Measurements from ENCODE around the gene FOXA3. TPM values are rescaled to one million over a fixed set of nuclear protein-coding genes. Genes with fewer than 3 reads are reported as not detected.
A peak's percentile ranks its signal among the peaks of the same experiment; 100 is the strongest.

Gene FOXA3
- total and polyA plus RNA-seq, 2 experiments from 2014 or later, result not detected

GRCh38 chr19:45876411-45877197 is 12.5 kb downstream of the FOXA3 start:
- peak; percentile 28 for DNase-seq
- peak overlapping the region; percentile 77 for H3K9ac ChIP-seq
- H3K27ac ChIP-seq, result no peak overlapping the region
- no peaks in the 10 kb centered on the region for H3K9me3 ChIP-seq (ENCODE audit: low read depth)
- H3F3A ChIP-seq (ENCODE audit: insufficient read depth), result no peaks in the 10 kb centered on the region; the same call in 1 of the 2 replicates
- WGBS, 2 experiments (ENCODE audit: low coverage in 1 of 2, low lambda C conversion rate in 2 of 2, missing lambda C conversion rate in 2 of 2), result 10 to 15% methylated on average over 28 to 41 of the region's 41 CpGs
- H2AFZ ChIP-seq, result peak overlapping the region; percentile 85
- H3K4me2 ChIP-seq (ENCODE audit: unreplicated experiment), result peak overlapping the region; percentile 35
- in situ Hi-C loops (cut with MboI), result no loop called here
- H3K79me2 ChIP-seq (ENCODE audit: insufficient read depth), result no peaks in the 10 kb centered on the region
- TF ChIP-seq EZH2 (IDR thresholded peaks at IDR 0.05; ENCODE audit: insufficient read depth, poor library complexity, severe bottlenecking) (no peak), EZH2phosphoT487 (IDR thresholded peaks at IDR 0.05; ENCODE audit: insufficient read depth, low read depth) (no peak)
- no peaks in the 10 kb centered on the region for H3K9me2 ChIP-seq (ENCODE audit: insufficient read depth)
- no peaks in the 10 kb centered on the region for H4K20me1 ChIP-seq (ENCODE audit: insufficient read depth)
- no peaks in the 10 kb centered on the region for H3K4me1 ChIP-seq (ENCODE audit: insufficient read depth)
- no peak overlapping the region; the same call in 1 of the 2 replicates for H3K4me3 ChIP-seq
- no peaks in the 10 kb centered on the region for H3K27me3 ChIP-seq (replicated peaks; ENCODE audit: insufficient read depth)
- H3K36me3 ChIP-seq (ENCODE audit: low read depth), result no peaks in the 10 kb centered on the region

GRCh38 chr19:45878043-45878794 is 14.1 kb downstream of the FOXA3 start:
- no peaks in the 10 kb centered on the region; the same call in 1 of the 2 replicates for H3F3A ChIP-seq (ENCODE audit: insufficient read depth)
- H3K9ac ChIP-seq, result no peak overlapping the region
- no peaks in the 10 kb centered on the region for H3K9me3 ChIP-seq (ENCODE audit: low read depth)
- H3K36me3 ChIP-seq (ENCODE audit: low read depth), result no peaks in the 10 kb centered on the region
- DNase-seq, result no peak
- H3K27ac ChIP-seq, result no peak overlapping the region
- no peak overlapping the region for H3K4me2 ChIP-seq (ENCODE audit: unreplicated experiment)
- H3K4me3 ChIP-seq, result no peak overlapping the region
- no peaks in the 10 kb centered on the region for H3K9me2 ChIP-seq (ENCODE audit: insufficient read depth)
- in situ Hi-C loops (cut with MboI), result no loop called here
- H4K20me1 ChIP-seq (ENCODE audit: insufficient read depth), result no peaks in the 10 kb centered on the region
- TF ChIP-seq EZH2phosphoT487 (IDR thresholded peaks at IDR 0.05; ENCODE audit: insufficient read depth, low read depth), result no peak
- no peak for TF ChIP-seq EZH2 (IDR thresholded peaks at IDR 0.05; ENCODE audit: insufficient read depth, poor library complexity, severe bottlenecking)
- no peaks in the 10 kb centered on the region for H3K27me3 ChIP-seq (replicated peaks; ENCODE audit: insufficient read depth)
- H2AFZ ChIP-seq, result no peak overlapping the region
- no peaks in the 10 kb centered on the region for H3K79me2 ChIP-seq (ENCODE audit: insufficient read depth)
- no peaks in the 10 kb centered on the region; the same call in 1 of the 2 replicates for H3K4me1 ChIP-seq (ENCODE audit: insufficient read depth)
- 83 to 84% methylated on average over 11 of the region's 11 CpGs for WGBS, 2 experiments (ENCODE audit: low coverage in 1 of 2, low lambda C conversion rate in 2 of 2, missing lambda C conversion rate in 2 of 2)

- no peaks in the 10 kb centered on the region; the same call in 1 of the 2 replicates for H3K4me1 ChIP-seq (ENCODE audit: insufficient read depth)
- peaks cover 6% of the 10 kb centered on the region for H3K79me2 ChIP-seq (ENCODE audit: insufficient read depth)
- WGBS, 2 experiments (ENCODE audit: low coverage in 1 of 2, low lambda C conversion rate in 2 of 2, missing lambda C conversion rate in 2 of 2), result 95 to 96% methylated on average over 4 to 8 of the region's 8 CpGs
- no peak overlapping the region for H3K9ac ChIP-seq
- no peaks in the 10 kb centered on the region for H3K9me2 ChIP-seq (ENCODE audit: insufficient read depth)
- no peak overlapping the region for H2AFZ ChIP-seq
- no peak for TF ChIP-seq EZH2 (IDR thresholded peaks at IDR 0.05; ENCODE audit: insufficient read depth, poor library complexity, severe bottlenecking)
- TF ChIP-seq EZH2phosphoT487 (IDR thresholded peaks at IDR 0.05; ENCODE audit: insufficient read depth, low read depth), result no peak
- no peaks in the 10 kb centered on the region for H3K27me3 ChIP-seq (replicated peaks; ENCODE audit: insufficient read depth)
- no peak overlapping the region for H3K4me2 ChIP-seq (ENCODE audit: unreplicated experiment)
- H3F3A ChIP-seq (ENCODE audit: insufficient read depth), result no peaks in the 10 kb centered on the region; the same call in 1 of the 2 replicates
- in situ Hi-C loops (cut with MboI), result no loop called here
- no peak overlapping the region for H3K4me3 ChIP-seq
- H3K9me3 ChIP-seq (ENCODE audit: low read depth), result no peaks in the 10 kb centered on the region
- no peak overlapping the region for H3K27ac ChIP-seq
- no peaks in the 10 kb centered on the region for H4K20me1 ChIP-seq (ENCODE audit: insufficient read depth)
- no peaks in the 10 kb centered on the region for H3K36me3 ChIP-seq (ENCODE audit: low read depth)
- DNase-seq, result no peak
Measured at GRCh38 chr19:45879055-45879454, 14.9 kb downstream of the FOXA3 start.

- H2AFZ ChIP-seq, result no peak overlapping the region
- in situ Hi-C loops (cut with MboI), result no loop called here
- no peak for DNase-seq
- H3K4me3 ChIP-seq, result no peak overlapping the region
- H3K4me1 ChIP-seq (ENCODE audit: insufficient read depth), result no peaks in the 10 kb centered on the region; the same call in 1 of the 2 replicates
- H4K20me1 ChIP-seq (ENCODE audit: insufficient read depth), result no peaks in the 10 kb centered on the region
- H3F3A ChIP-seq (ENCODE audit: insufficient read depth), result no peaks in the 10 kb centered on the region; the same call in 1 of the 2 replicates
- TF ChIP-seq EZH2phosphoT487 (IDR thresholded peaks at IDR 0.05; ENCODE audit: insufficient read depth, low read depth), result no peak
- TF ChIP-seq EZH2 (IDR thresholded peaks at IDR 0.05; ENCODE audit: insufficient read depth, poor library complexity, severe bottlenecking), result no peak
- H3K79me2 ChIP-seq (ENCODE audit: insufficient read depth), result peaks cover 15% of the 10 kb centered on the region
- H3K27ac ChIP-seq, result no peak overlapping the region
- no peak overlapping the region for H3K9ac ChIP-seq
- H3K9me2 ChIP-seq (ENCODE audit: insufficient read depth), result no peaks in the 10 kb centered on the region
- WGBS, 2 experiments (ENCODE audit: low coverage in 1 of 2, low lambda C conversion rate in 2 of 2, missing lambda C conversion rate in 2 of 2), result 37 to 44% methylated on average over 2 of the region's 2 CpGs
- H3K9me3 ChIP-seq (ENCODE audit: low read depth), result no peaks in the 10 kb centered on the region
- no peaks in the 10 kb centered on the region for H3K36me3 ChIP-seq (ENCODE audit: low read depth)
- no peaks in the 10 kb centered on the region for H3K27me3 ChIP-seq (replicated peaks; ENCODE audit: insufficient read depth)
- no peak overlapping the region for H3K4me2 ChIP-seq (ENCODE audit: unreplicated experiment)
Measured at GRCh38 chr19:45879971-45880370, 15.8 kb downstream of the FOXA3 start.
